Neuronal stem cell (in vitro differentiated cells): ENCODE data around the gene KCNQ1.

Source experiments
- DNase-seq: peaks from one replicate; pipeline ENCODE4 v3.0.0-alpha.2; 2013; ENCODE audit warnings: low spot score
- H2AFZ ChIP-seq: one replicate; pipeline ENCODE4 v1.6.1; 2013; ENCODE audit warnings: mild to moderate bottlenecking, low read length, inconsistent platforms
- H2AK5ac ChIP-seq: 2 replicates; pipeline ENCODE4 v1.6.1; 2013; ENCODE audit warnings: low read depth, mild to moderate bottlenecking, inconsistent platforms, low read length, moderate library complexity, mixed read lengths
- H2BK120ac ChIP-seq: 2 replicates; pipeline ENCODE4 v1.6.1; 2013; ENCODE audit warnings: low read depth, mild to moderate bottlenecking, inconsistent platforms, low read length, moderate library complexity, mixed read lengths
- H2BK12ac ChIP-seq: one replicate; pipeline ENCODE4 v1.6.1; 2013; ENCODE audit warnings: low read length, inconsistent platforms
- H2BK15ac ChIP-seq: 2 replicates; pipeline ENCODE4 v1.6.1; 2013; ENCODE audit warnings: mild to moderate bottlenecking, low read length, inconsistent platforms, mixed read lengths
- H2BK5ac ChIP-seq: one replicate; pipeline ENCODE4 v1.6.1; 2013; ENCODE audit warnings: inconsistent platforms, mild to moderate bottlenecking, low read length, moderate library complexity
- H3K14ac ChIP-seq: one replicate; pipeline ENCODE4 v1.6.1; 2013; ENCODE audit warnings: low read length, inconsistent platforms
- H3K18ac ChIP-seq: 2 replicates; pipeline ENCODE4 v1.6.1; 2013; ENCODE audit warnings: low read length, inconsistent platforms
- H3K23ac ChIP-seq: 2 replicates; pipeline ENCODE4 v1.6.1; 2013; ENCODE audit warnings: low read depth, mild to moderate bottlenecking, mixed read lengths, low read length, inconsistent platforms; ENCODE audit not compliant: poor library complexity
- H3K27ac ChIP-seq: replicated peaks from 3 replicates; pipeline ENCODE4 v1.5.1; 2013; ENCODE audit warnings: low read length, inconsistent platforms
- H3K27me3 ChIP-seq, 3 experiments: 2 replicates each; pipeline ENCODE4 v1.6.1; 2013; ENCODE audit warnings: low read length in 3 of 3, mild to moderate bottlenecking in 2 of 3, inconsistent platforms in 1 of 3, low read depth in 1 of 3, mixed read lengths in 1 of 3, moderate library complexity in 1 of 3; ENCODE audit not compliant: control insufficient read depth in 3 of 3, insufficient read depth in 3 of 3
- H3K36me3 ChIP-seq, 2 donors: replicated peaks in 1 of 2; 2 replicates each; pipeline ENCODE4 v1.6.1; 2013; ENCODE audit warnings: low read length in 2 of 2; ENCODE audit not compliant: control insufficient read depth in 2 of 2, insufficient read depth in 2 of 2
- H3K4ac ChIP-seq: 2 replicates; pipeline ENCODE4 v1.6.1; 2013; ENCODE audit warnings: inconsistent platforms, mild to moderate bottlenecking, low read length, moderate library complexity
- H3K4me1 ChIP-seq, 2 donors: 1 replicate in 1 of 2; 2 replicates in 1 of 2; pipeline ENCODE4 v1.6.1; 2013; ENCODE audit warnings: low read length in 2 of 2, low read depth in 1 of 2; ENCODE audit not compliant: control insufficient read depth in 2 of 2, insufficient read depth in 1 of 2
- H3K4me2 ChIP-seq: one replicate; pipeline ENCODE4 v1.6.1; 2013; ENCODE audit warnings: mild to moderate bottlenecking, low read length, inconsistent platforms; ENCODE audit not compliant: insufficient read depth, poor library complexity, severe bottlenecking
- H3K4me3 ChIP-seq, 2 donors: 2 replicates each; pipeline ENCODE4 v1.5.1; 2013; ENCODE audit warnings: low read length in 2 of 2, mild to moderate bottlenecking in 2 of 2, inconsistent platforms in 1 of 2, moderate library complexity in 1 of 2
- H3K79me1 ChIP-seq: one replicate; pipeline ENCODE4 v1.6.1; 2013; ENCODE audit warnings: low read depth, mild to moderate bottlenecking, inconsistent platforms, low read length, moderate library complexity
- H3K9ac ChIP-seq: one replicate; pipeline ENCODE4 v1.6.1; 2013; ENCODE audit warnings: mild to moderate bottlenecking, low read depth, low read length, inconsistent platforms; ENCODE audit not compliant: poor library complexity
- H3K9me3 ChIP-seq, 2 donors: replicated peaks in 1 of 2; 2 replicates each; pipeline versions ENCODE3 to v1.6.1; 2013; ENCODE audit warnings: low read length in 2 of 2, mild to moderate bottlenecking in 2 of 2, inconsistent platforms in 1 of 2, low read depth in 1 of 2, mixed read lengths in 1 of 2, moderate library complexity in 1 of 2; ENCODE audit not compliant: control insufficient read depth in 2 of 2, insufficient read depth in 1 of 2
- H4K8ac ChIP-seq: one replicate; pipeline ENCODE4 v1.6.1; 2013; ENCODE audit warnings: low read depth, mild to moderate bottlenecking, inconsistent platforms, low read length, moderate library complexity
- H4K91ac ChIP-seq: one replicate; pipeline ENCODE4 v1.6.1; 2013; ENCODE audit warnings: low read length, low read depth, mild to moderate bottlenecking, inconsistent platforms; ENCODE audit not compliant: poor library complexity
- WGBS, 2 donors: extraction: QIAGEN DNeasy Blood & Tissue Kit; methylation state at CpG; one replicate each; pipeline ENCODE4 v1.1.7; 2013; ENCODE audit warnings: missing lambda C conversion rate in 2 of 2, mixed read lengths in 1 of 2; ENCODE audit not compliant: insufficient read length in 2 of 2, insufficient replicate concordance in 1 of 2; ENCODE audit errors: extremely low coverage in 2 of 2; 5-methylcytosine and 5-hydroxymethylcytosine counted together

Gene KCNQ1

GRCh38 chr11:2587976-2588748, 143.4 kb downstream of the KCNQ1 start:
- Histone ChIP-seq H3K79me1 (no peaks in the 10 kb centered on the region), H2BK15ac (peak overlapping the region; percentile 49), H3K4me3 (no peak overlapping the region), H3K4me2 (no peak overlapping the region), H3K9ac (no peak overlapping the region), H2BK12ac (no peak overlapping the region), H3K18ac (peak overlapping the region; percentile 70), H3K4ac (no peak overlapping the region), H3K4me1 (peaks cover 0 to 12% of the 10 kb centered on the region in 2 donors), H4K8ac (no peak overlapping the region), H3K14ac (peak overlapping the region; percentile 92), H2AFZ (no peak overlapping the region), H2AK5ac (peak overlapping the region; percentile 58), H2BK120ac (peak overlapping the region; percentile 16), H4K91ac (no peak overlapping the region), H2BK5ac (no peak overlapping the region), H3K27ac (no peak overlapping the region), H3K9me3 (peaks cover 0 to 2% of the 10 kb centered on the region in 2 donors), H3K27me3 (peaks cover 0 to 7% (median 0%) of the 10 kb centered on the region in 3 experiments), H3K36me3 (no peaks in the 10 kb centered on the region), H3K23ac (peak overlapping the region; percentile 60)
- WGBS, 2 donors = no CpG with 5 or more reads among the region's 25 CpGs
- DNase-seq = no peak

DNA sequence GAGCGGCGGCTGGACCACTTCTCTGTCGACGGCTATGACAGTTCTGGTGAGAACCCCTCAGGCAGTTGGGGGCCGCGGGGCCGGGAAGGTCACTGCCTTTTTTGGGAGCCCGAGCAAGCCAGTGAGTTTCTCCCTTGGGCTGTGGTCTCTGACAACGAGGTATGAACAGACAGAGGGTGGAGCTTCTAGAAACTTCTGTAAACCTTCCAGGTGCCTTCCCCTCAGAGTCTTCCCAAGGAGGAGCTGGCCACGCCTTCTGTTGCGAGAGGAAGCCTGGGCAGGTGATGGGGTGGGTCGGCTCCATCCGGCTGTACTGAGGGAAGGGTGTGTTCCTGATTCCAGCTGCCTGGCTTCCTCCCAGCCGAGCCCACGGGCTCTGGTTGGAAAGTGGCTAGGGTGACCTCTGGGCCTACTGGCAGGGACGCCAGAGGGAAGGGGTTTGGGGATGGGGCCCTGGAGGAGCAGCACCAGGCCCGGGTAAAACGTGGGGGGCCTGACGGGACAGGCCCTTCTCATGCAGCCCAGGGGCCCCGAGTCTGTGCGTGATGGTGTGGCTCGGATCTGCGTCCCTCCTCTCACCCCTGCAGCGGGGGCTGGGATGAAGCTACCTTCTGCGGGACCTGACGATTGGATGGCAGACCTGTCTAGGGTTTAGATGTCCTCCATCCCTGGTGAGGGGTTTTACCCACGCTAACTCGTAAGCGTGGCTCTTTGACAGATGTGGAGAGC, 144.2 kb downstream of the KCNQ1 start:
- peak overlapping the region; percentile 69 for H2AK5ac ChIP-seq
- H3K4me3 ChIP-seq = no peak overlapping the region
- no peak overlapping the region for H2AFZ ChIP-seq
- no peak overlapping the region for H3K27ac ChIP-seq
- H3K79me1 ChIP-seq = peaks cover 2% of the 10 kb centered on the region
- H3K23ac ChIP-seq = no peak overlapping the region
- no peak overlapping the region for H2BK5ac ChIP-seq
- WGBS, 2 donors = no CpG with 5 or more reads among the region's 29 CpGs
- DNase-seq = no peak
- peaks cover 0 to 7% (median 0%) of the 10 kb centered on the region in 3 experiments for H3K27me3 ChIP-seq
- peak overlapping the region; percentile 3 for H3K9ac ChIP-seq
- no peak overlapping the region for H3K4me2 ChIP-seq
- no peak overlapping the region for H2BK120ac ChIP-seq
- no peak overlapping the region for H4K8ac ChIP-seq
- peak overlapping the region; percentile 61 for H3K18ac ChIP-seq
- H3K4me1 ChIP-seq = peaks cover 0 to 12% of the 10 kb centered on the region in 2 donors
- H4K91ac ChIP-seq = no peak overlapping the region
- peak overlapping the region; percentile 39 for H3K14ac ChIP-seq
- H3K36me3 ChIP-seq = no peaks in the 10 kb centered on the region
- H3K4ac ChIP-seq = no peak overlapping the region
- H2BK15ac ChIP-seq = peak overlapping the region; percentile 77
- no peak overlapping the region for H2BK12ac ChIP-seq
- peaks cover 0 to 5% of the 10 kb centered on the region in 2 donors for H3K9me3 ChIP-seq

DNA sequence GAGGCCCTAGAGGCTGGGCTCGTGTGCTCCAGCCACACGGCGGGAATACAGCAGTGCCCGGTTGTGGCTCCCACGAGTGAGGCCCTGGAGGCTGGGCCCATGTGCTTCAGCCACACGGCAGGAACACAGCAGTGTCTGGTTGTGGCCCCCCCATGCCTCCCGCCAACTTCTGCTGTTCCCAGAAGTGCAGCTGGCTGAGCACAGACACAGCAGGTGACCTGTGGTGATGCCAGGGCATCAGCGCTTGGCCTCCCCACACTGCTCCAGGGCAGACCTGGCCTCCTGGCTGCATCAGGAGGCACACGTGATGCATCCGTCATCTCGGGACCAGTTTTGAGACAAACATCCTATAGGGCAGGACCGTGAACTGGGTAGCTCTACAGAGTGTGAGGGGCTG, 144.7 kb downstream of the KCNQ1 start:
- no peak overlapping the region for H2BK120ac ChIP-seq
- H3K23ac ChIP-seq = peak overlapping the region; percentile 56

More for the DNA sequence above, 144.7 kb downstream of the KCNQ1 start:
- Histone ChIP-seq H2BK5ac (no peak overlapping the region), H3K4ac (no peak overlapping the region), H3K79me1 (peaks cover 2% of the 10 kb centered on the region), H4K8ac (no peak overlapping the region), H3K4me2 (no peak overlapping the region), H3K36me3 (no peaks in the 10 kb centered on the region), H2BK15ac (peak overlapping the region; percentile 77), H2AFZ (no peak overlapping the region), H3K27me3 (peaks cover 0 to 7% (median 0%) of the 10 kb centered on the region in 3 experiments), H4K91ac (no peak overlapping the region), H2BK12ac (peak overlapping the region; percentile 52), H3K14ac (peak overlapping the region; percentile 39), H3K9me3 (peaks cover 0 to 5% of the 10 kb centered on the region in 2 donors), H3K18ac (peak overlapping the region; percentile 61), H3K4me3 (no peak overlapping the region), H3K4me1 (peaks cover 0 to 12% of the 10 kb centered on the region in 2 donors), H3K27ac (no peak overlapping the region), H2AK5ac (peak overlapping the region; percentile 69), H3K9ac (no peak overlapping the region)
- WGBS, 2 donors = no CpG with 5 or more reads among the region's 12 CpGs
- no peak for DNase-seq
